Gastroesophageal sphincter (tissue), 4 donors: ENCODE data around the gene EHD3. TPM values are rescaled to one million over a fixed set of nuclear protein-coding genes. Genes with fewer than 3 reads are reported as not detected.

Source experiments
- ATAC-seq: fragments of 150-250 bp; one replicate; pipeline ENCODE4 v1.9.1; 2016; ENCODE audit warnings: mild to moderate bottlenecking, moderate library complexity
- H3K27ac ChIP-seq, 4 donors: fragments of 200-600 bp; sonication (generic) in 3 of 4; 1 replicate in 3 of 4; 2 replicates in 1 of 4; pipeline ENCODE4 v1.5.1; 2016 to 2019
- H3K27me3 ChIP-seq: fragments of 200-600 bp; sonication (generic); one replicate; pipeline ENCODE4 v1.5.1; 2019
- H3K36me3 ChIP-seq, 2 donors: fragments of 200-600 bp; sonication (generic); one replicate each; pipeline ENCODE4 v1.5.1; 2019; ENCODE audit warnings: control low read depth in 1 of 2
- H3K4me1 ChIP-seq, 3 donors: fragments of 200-600 bp; sonication (generic); 1 replicate in 2 of 3; 2 replicates in 1 of 3; pipeline ENCODE4 v1.5.1; 2016 to 2019; ENCODE audit warnings: control low read depth in 2 of 3
- H3K4me3 ChIP-seq, 2 donors: fragments of 200-600 bp; sonication (generic); one replicate each; pipeline ENCODE4 v1.5.1; 2019; ENCODE audit warnings: mild to moderate bottlenecking in 1 of 2, moderate library complexity in 1 of 2
- H3K9me3 ChIP-seq, 3 donors: fragments of 200-600 bp; sonication (generic); one replicate each; pipeline ENCODE4 v1.5.1; 2017 to 2019; ENCODE audit warnings: control low read depth in 2 of 3
- CTCF ChIP-seq, 4 experiments: fragments of 200-600 bp in 2 of 4; fragments of 450-650 bp in 2 of 4; sonication (generic) in 1 of 4; IDR thresholded peaks; one replicate each; pipeline ENCODE4 v1.5.1; 2017 to 2019; ENCODE audit warnings: antibody characterized with exemption in 4 of 4, mild to moderate bottlenecking in 2 of 4, moderate library complexity in 2 of 4
- EP300 ChIP-seq: sonication (generic); formaldehyde crosslinking; IDR thresholded peaks from one replicate; pipeline ENCODE4 v1.6.1; 2017; ENCODE audit warnings: antibody characterized with exemption, mild to moderate bottlenecking
- POLR2A ChIP-seq, 2 donors: fragments of 450-650 bp; IDR thresholded peaks; one replicate each; pipeline ENCODE4 v1.6.1; 2017; ENCODE audit warnings: antibody characterized with exemption in 2 of 2, mild to moderate bottlenecking in 2 of 2, moderate library complexity in 1 of 2
- POLR2AphosphoS5 ChIP-seq: sonication (generic); formaldehyde crosslinking; IDR thresholded peaks from one replicate; pipeline ENCODE4 v1.6.1; 2017; ENCODE audit warnings: antibody characterized with exemption
- WGBS, 2 donors: methylation state at CpG; one replicate each; pipeline ENCODE4 v1.1.5; 2018; ENCODE audit warnings: low coverage in 1 of 2; 5-methylcytosine and 5-hydroxymethylcytosine counted together
- total RNA-seq, 4 donors: library from RNA; depleted of rRNA; stranded (reverse); fragments of >200 nt; gene quantifications; one replicate each; pipeline ENCODE4 v1.1.0, GENCODE V29; 2016

EHD3 gene
- total RNA-seq, 4 donors from 2014 or later, result 3.8 to 8.4 (median 4.9) TPM

- no peaks in the 10 kb centered on the region for H3K36me3 ChIP-seq
- H3K27ac ChIP-seq, result no peak overlapping the region
- no peaks in the 10 kb centered on the region for H3K4me1 ChIP-seq
- 55 to 57% methylated on average over 2 to 5 of the region's 5 CpGs for WGBS, 2 donors
- no peaks in the 10 kb centered on the region for H3K9me3 ChIP-seq
- no peak for ATAC-seq
- H3K4me3 ChIP-seq, result no peak overlapping the region
- peaks cover 8% of the 10 kb centered on the region for H3K27me3 ChIP-seq
- TF ChIP-seq POLR2AphosphoS5 (no peak), POLR2A (IDR thresholded peaks at IDR 0.05) (no peak), CTCF (IDR thresholded peaks at IDR 0.05) (no peak), EP300 (no peak)
These were observed 31.9 kb upstream of the EHD3 start for GRCh38 chr2:31202041-31202440.

DNA sequence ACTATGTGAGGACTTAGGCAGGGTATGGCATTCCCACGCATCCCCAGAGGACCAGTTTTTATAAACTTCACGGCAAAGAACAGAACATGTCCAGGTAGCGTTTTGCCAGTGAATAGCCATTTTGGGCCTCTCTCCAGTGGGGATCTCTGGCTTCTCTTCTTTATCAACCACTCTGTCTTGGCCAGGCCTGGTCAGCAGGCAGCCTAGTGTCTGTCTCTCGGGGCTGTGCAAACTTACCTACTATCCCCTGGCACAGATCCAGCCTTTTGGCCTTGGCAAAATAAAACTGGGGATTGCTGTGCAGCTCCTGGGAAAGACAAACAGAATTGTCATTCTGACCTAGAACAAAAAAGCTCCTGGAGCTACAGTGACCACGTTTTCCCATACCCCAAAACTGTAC lies 31.1 kb upstream of the EHD3 start:
- Histone ChIP-seq H3K9me3 (no peaks in the 10 kb centered on the region), H3K27me3 (peaks cover 8% of the 10 kb centered on the region), H3K4me3 (no peak overlapping the region), H3K36me3 (no peaks in the 10 kb centered on the region), H3K27ac (no peak overlapping the region), H3K4me1 (no peaks in the 10 kb centered on the region)
- 80% methylated on average over 3 to 5 of the region's 5 CpGs for WGBS, 2 donors
- TF ChIP-seq CTCF (IDR thresholded peaks at IDR 0.05), result no peak
- no peak for TF ChIP-seq EP300
- TF ChIP-seq POLR2A (IDR thresholded peaks at IDR 0.05), result no peak
- no peak for TF ChIP-seq POLR2AphosphoS5
- ATAC-seq, result no peak

- Histone ChIP-seq H3K4me1 (no peaks in the 10 kb centered on the region), H3K27me3 (peaks cover 8% of the 10 kb centered on the region), H3K36me3 (no peaks in the 10 kb centered on the region), H3K27ac (no peak overlapping the region), H3K9me3 (no peaks in the 10 kb centered on the region), H3K4me3 (no peak overlapping the region)
- no peak for ATAC-seq
- no peak for TF ChIP-seq EP300
- TF ChIP-seq POLR2AphosphoS5, result no peak
- TF ChIP-seq POLR2A (IDR thresholded peaks at IDR 0.05), result no peak
- no peak for TF ChIP-seq CTCF (IDR thresholded peaks at IDR 0.05)
These were observed 30.0 kb upstream of the EHD3 start for GRCh38 chr2:31203916-31204315.

DNA sequence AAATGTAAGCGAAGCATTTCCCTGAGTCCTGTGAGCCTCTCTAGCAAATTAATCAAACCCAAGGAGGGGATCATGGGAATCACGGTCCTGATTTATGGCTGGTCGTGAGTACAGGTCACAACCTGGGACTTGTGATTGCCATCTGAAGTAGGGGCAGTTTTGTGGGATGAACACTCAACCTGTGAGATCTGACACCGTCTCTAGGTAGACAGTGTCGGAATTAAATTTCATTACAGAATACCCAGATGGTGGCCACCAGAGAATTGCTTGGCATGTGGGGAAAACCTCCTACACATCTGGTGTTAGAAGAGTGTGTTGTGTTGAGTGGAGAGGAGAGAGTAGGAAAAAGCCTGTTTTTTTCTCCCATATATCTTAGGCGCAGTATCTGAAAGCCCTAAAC lies 29.2 kb upstream of the EHD3 start:
- ATAC-seq, result no peak
- Histone ChIP-seq H3K4me1 (no peaks in the 10 kb centered on the region), H3K4me3 (no peak overlapping the region), H3K27ac (no peak overlapping the region), H3K27me3 (peaks cover 8% of the 10 kb centered on the region), H3K9me3 (no peaks in the 10 kb centered on the region), H3K36me3 (no peaks in the 10 kb centered on the region)
- no peak for TF ChIP-seq EP300
- no peak for TF ChIP-seq CTCF (IDR thresholded peaks at IDR 0.05)
- no peak for TF ChIP-seq POLR2A (IDR thresholded peaks at IDR 0.05)
- TF ChIP-seq POLR2AphosphoS5, result no peak
- WGBS, 2 donors, result 65 to 100% methylated on average over 1 to 5 of the region's 6 CpGs

- Histone ChIP-seq H3K36me3 (no peaks in the 10 kb centered on the region), H3K4me1 (no peaks in the 10 kb centered on the region), H3K27me3 (peaks cover 8% of the 10 kb centered on the region), H3K4me3 (no peak overlapping the region), H3K27ac (no peak overlapping the region), H3K9me3 (no peaks in the 10 kb centered on the region)
- WGBS, 2 donors, result 94% methylated on average over 2 of the region's 9 CpGs; no CpG with 5 or more reads in 1 of the 2 donors
- TF ChIP-seq EP300, result no peak
- no peak for TF ChIP-seq POLR2AphosphoS5
- TF ChIP-seq CTCF (IDR thresholded peaks at IDR 0.05), result no peak
- TF ChIP-seq POLR2A (IDR thresholded peaks at IDR 0.05), result no peak
- no peak for ATAC-seq
These were observed 28.8 kb upstream of the EHD3 start for GRCh38 chr2:31205186-31205585.
